Prostate gland (tissue), 2 donors: Measurements from ENCODE around the gene KLF13.

Source experiments
- POLR2A ChIP-seq: fragments of 450-650 bp; IDR thresholded peaks from one replicate; pipeline ENCODE4 v1.6.1; 2016; ENCODE audit warnings: antibody characterized with exemption, mild to moderate bottlenecking
- POLR2AphosphoS5 ChIP-seq: sonication (generic); formaldehyde crosslinking; IDR thresholded peaks from one replicate; pipeline ENCODE4 v1.6.1; 2017; ENCODE audit warnings: antibody characterized with exemption
- TF ChIP-seq, protein P1 (sequence below), 4 experiments: fragments of 200-600 bp in 2 of 4; fragments of 450-650 bp in 2 of 4; sonication (generic) in 2 of 4; IDR thresholded peaks; 1 replicate in 3 of 4; 2 replicates in 1 of 4; pipeline ENCODE4 v1.5.1; 2016 to 2019; ENCODE audit warnings: antibody characterized with exemption in 4 of 4, mild to moderate bottlenecking in 2 of 4, moderate library complexity in 2 of 4

GRCh38 chr15:31384568-31384967, 57.9 kb downstream of the KLF13 start:
- TF ChIP-seq POLR2A = no peak
- TF ChIP-seq, protein P1, sequence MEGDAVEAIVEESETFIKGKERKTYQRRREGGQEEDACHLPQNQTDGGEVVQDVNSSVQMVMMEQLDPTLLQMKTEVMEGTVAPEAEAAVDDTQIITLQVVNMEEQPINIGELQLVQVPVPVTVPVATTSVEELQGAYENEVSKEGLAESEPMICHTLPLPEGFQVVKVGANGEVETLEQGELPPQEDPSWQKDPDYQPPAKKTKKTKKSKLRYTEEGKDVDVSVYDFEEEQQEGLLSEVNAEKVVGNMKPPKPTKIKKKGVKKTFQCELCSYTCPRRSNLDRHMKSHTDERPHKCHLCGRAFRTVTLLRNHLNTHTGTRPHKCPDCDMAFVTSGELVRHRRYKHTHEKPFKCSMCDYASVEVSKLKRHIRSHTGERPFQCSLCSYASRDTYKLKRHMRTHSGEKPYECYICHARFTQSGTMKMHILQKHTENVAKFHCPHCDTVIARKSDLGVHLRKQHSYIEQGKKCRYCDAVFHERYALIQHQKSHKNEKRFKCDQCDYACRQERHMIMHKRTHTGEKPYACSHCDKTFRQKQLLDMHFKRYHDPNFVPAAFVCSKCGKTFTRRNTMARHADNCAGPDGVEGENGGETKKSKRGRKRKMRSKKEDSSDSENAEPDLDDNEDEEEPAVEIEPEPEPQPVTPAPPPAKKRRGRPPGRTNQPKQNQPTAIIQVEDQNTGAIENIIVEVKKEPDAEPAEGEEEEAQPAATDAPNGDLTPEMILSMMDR (IDR thresholded peaks at IDR 0.05) = no peak
- TF ChIP-seq POLR2AphosphoS5 = no peak
